GM12878 (cell line): ENCODE measurements around the gene TRMT1. TPM values are rescaled to one million over a fixed set of nuclear protein-coding genes. Genes with fewer than 3 reads are reported as not detected.
A peak's percentile ranks its signal among the peaks of the same experiment; 100 is the strongest.

Source experiments
- CBX5 ChIP-seq: sonication (generic); IDR thresholded peaks from 2 replicates; pipeline ENCODE4 v1.6.1; 2016; ENCODE audit warnings: low read depth, moderate library complexity, mild to moderate bottlenecking, inconsistent platforms
- DPF2 ChIP-seq: fragments of 450-650 bp; IDR thresholded peaks from 2 replicates; pipeline ENCODE4 v1.6.1; 2017; ENCODE audit warnings: mild to moderate bottlenecking
- EGR1 ChIP-seq, 2 experiments: IDR thresholded peaks; 1 replicate in 1 of 2; 2 replicates in 1 of 2; pipeline ENCODE4 v1.6.1; 2011 to 2012; ENCODE audit warnings: low read depth in 2 of 2, low read length in 2 of 2, borderline replicate concordance in 1 of 2, mild to moderate bottlenecking in 1 of 2, moderate library complexity in 1 of 2
- JUND ChIP-seq: IDR thresholded peaks from 2 replicates; pipeline ENCODE4 v1.6.1; 2012; ENCODE audit warnings: low read depth, mild to moderate bottlenecking, low read length, improper control_type of control experiment, moderate library complexity
- MTA2 ChIP-seq: fragments of 450-650 bp; IDR thresholded peaks from 2 replicates; pipeline ENCODE4 v1.6.1; 2016; ENCODE audit warnings: low read depth, mild to moderate bottlenecking, moderate library complexity
- SP1 ChIP-seq: IDR thresholded peaks from one replicate; pipeline ENCODE4 v1.6.1; 2011; ENCODE audit warnings: low read depth, low read length
- SREBF1 ChIP-seq: IDR thresholded peaks from 2 replicates; pipeline ENCODE4 v1.6.1; 2012; ENCODE audit warnings: mild to moderate bottlenecking, low read length
- SRF ChIP-seq, 2 experiments: IDR thresholded peaks; 2 replicates each; pipeline ENCODE4 v1.6.1; 2011; ENCODE audit warnings: low read depth in 2 of 2, low read length in 2 of 2, mild to moderate bottlenecking in 1 of 2, moderate library complexity in 1 of 2
- TBL1XR1 ChIP-seq: IDR thresholded peaks from 2 replicates; pipeline ENCODE4 v1.6.1; 2012; ENCODE audit warnings: low read depth, low read length, improper control_type of control experiment
- ZNF217 ChIP-seq: fragments of 450-650 bp; IDR thresholded peaks from 2 replicates; pipeline ENCODE4 v1.6.1; 2017; ENCODE audit warnings: antibody characterized with exemption, mild to moderate bottlenecking
- polyA plus RNA-seq, 11 experiments: library from polyadenylated mRNA; depleted of rRNA in 4 of 11; unstranded in 6 of 11; stranded (reverse) in 5 of 11; fragments of >200 nt; fragmentation: Nextera tagmentation in 4 of 11; fragmentation: Illumina TruSeq in 1 of 11; extraction: Ambion mirVana in 4 of 11; extraction: Trizol in 1 of 11; gene quantifications; 1 replicate in 1 of 11; 2 replicates in 10 of 11; pipeline versions ENCODE4 v1.2.1 to v1.2.3, GENCODE V29; 2011 to 2016; ENCODE audit warnings: inconsistent platforms in 2 of 11, missing spikeins in 2 of 11, low read depth in 1 of 11
- total RNA-seq, 4 experiments: library from RNA; depleted of rRNA in 3 of 4; stranded (reverse); fragments of >200 nt in 3 of 4; fragmentation: Illumina TruSeq in 1 of 4; extraction: Trizol in 1 of 4; gene quantifications; 2 replicates each; pipeline versions ENCODE4 v1.2.1 to v1.2.3, GENCODE V29; 2013 to 2021
- TF ChIP-seq, protein P1 (sequence below): fragments of 450-650 bp; formaldehyde crosslinking; IDR thresholded peaks from 2 replicates; pipeline ENCODE4 v1.4.0; 2020; ENCODE audit warnings: mild to moderate bottlenecking, moderate library complexity
- TF ChIP-seq, protein P2 (sequence below): fragments of 450-650 bp; IDR thresholded peaks from 2 replicates; pipeline ENCODE4 v1.6.1; 2016; ENCODE audit warnings: mild to moderate bottlenecking
- TF ChIP-seq, protein P3 (sequence below): IDR thresholded peaks from 2 replicates; pipeline ENCODE4 v1.6.1; 2012; ENCODE audit warnings: low read length, inconsistent platforms
- TF ChIP-seq, protein P4 (sequence below): fragments of 450-650 bp; IDR thresholded peaks from 2 replicates; pipeline ENCODE4 v1.6.1; 2018; ENCODE audit warnings: mild to moderate bottlenecking, low read depth, moderate library complexity; ENCODE audit not compliant: partially characterized antibody
- TF ChIP-seq, protein P5 (sequence below): IDR thresholded peaks from 2 replicates; pipeline ENCODE4 v1.6.1; 2011; ENCODE audit warnings: borderline replicate concordance, low read depth, mild to moderate bottlenecking, moderate library complexity, low read length; ENCODE audit not compliant: insufficient read depth, poor library complexity, severe bottlenecking
- TF ChIP-seq, protein P6 (sequence below): IDR thresholded peaks from 2 replicates; pipeline ENCODE4 v1.6.1; 2011; ENCODE audit warnings: borderline replicate concordance, low read depth, mild to moderate bottlenecking, moderate library complexity, mixed read lengths, low read length; ENCODE audit not compliant: insufficient read depth; ENCODE audit errors: extremely low read length

The TRMT1 gene
- total and polyA plus RNA-seq, 10 of the 15 experiments (the other 5 are each of a cell fraction or from before 2014, with no cell fraction given): 3.4 to 68.8 (median 34.8) TPM

DNA sequence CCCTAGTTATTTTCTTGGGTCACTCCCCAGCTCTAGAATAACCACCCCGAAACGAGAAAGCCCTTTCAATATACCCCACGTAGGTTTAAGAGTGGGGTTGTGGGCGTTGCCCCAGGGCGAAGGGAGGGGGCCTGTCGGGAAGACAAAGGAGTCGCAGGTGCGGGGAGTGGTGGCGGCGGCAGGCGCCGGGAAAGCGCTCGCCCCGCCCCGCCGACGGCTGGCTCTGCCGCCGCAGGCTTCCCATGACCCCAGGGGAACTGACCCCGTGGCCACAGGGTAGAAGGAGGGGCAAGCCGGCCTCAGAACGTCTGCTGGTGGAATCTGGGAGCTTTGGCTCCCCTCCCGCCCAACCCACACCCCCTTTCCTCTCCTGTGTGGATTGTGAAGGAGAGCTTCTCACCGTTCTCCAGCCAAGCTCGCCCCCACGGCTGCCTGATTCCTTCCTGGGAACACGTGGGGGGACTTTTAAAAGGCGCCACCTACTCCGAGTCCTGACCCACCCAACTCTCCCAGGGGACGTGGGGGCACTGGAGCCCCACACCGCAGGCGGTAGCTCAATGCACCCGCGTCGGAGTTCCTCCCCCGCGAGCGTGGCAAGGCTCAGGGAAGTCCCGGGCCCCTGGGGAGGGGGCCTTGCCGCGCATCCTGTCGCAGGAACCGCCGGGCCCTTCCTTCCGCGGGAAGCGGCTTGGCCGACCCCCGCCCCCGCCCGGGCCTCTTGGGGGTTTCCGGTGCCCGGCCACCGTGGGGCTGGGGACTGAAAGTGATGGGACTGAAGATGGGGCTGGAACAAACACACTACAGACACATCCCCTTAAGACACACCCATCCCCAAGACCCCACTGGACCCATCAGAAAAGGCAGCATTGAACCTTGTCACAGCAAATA, 39.2 kb upstream of the TRMT1 start (continued):
- peak; percentile 70; the same call in 1 of the 2 replicates for TF ChIP-seq MTA2
- TF ChIP-seq, protein P1, sequence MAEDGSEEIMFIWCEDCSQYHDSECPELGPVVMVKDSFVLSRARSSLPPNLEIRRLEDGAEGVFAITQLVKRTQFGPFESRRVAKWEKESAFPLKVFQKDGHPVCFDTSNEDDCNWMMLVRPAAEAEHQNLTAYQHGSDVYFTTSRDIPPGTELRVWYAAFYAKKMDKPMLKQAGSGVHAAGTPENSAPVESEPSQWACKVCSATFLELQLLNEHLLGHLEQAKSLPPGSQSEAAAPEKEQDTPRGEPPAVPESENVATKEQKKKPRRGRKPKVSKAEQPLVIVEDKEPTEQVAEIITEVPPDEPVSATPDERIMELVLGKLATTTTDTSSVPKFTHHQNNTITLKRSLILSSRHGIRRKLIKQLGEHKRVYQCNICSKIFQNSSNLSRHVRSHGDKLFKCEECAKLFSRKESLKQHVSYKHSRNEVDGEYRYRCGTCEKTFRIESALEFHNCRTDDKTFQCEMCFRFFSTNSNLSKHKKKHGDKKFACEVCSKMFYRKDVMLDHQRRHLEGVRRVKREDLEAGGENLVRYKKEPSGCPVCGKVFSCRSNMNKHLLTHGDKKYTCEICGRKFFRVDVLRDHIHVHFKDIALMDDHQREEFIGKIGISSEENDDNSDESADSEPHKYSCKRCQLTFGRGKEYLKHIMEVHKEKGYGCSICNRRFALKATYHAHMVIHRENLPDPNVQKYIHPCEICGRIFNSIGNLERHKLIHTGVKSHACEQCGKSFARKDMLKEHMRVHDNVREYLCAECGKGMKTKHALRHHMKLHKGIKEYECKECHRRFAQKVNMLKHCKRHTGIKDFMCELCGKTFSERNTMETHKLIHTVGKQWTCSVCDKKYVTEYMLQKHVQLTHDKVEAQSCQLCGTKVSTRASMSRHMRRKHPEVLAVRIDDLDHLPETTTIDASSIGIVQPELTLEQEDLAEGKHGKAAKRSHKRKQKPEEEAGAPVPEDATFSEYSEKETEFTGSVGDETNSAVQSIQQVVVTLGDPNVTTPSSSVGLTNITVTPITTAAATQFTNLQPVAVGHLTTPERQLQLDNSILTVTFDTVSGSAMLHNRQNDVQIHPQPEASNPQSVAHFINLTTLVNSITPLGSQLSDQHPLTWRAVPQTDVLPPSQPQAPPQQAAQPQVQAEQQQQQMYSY (CRISPR knock-in tag): no peak; the same call in 1 of the 2 replicates
- TF ChIP-seq, protein P2, sequence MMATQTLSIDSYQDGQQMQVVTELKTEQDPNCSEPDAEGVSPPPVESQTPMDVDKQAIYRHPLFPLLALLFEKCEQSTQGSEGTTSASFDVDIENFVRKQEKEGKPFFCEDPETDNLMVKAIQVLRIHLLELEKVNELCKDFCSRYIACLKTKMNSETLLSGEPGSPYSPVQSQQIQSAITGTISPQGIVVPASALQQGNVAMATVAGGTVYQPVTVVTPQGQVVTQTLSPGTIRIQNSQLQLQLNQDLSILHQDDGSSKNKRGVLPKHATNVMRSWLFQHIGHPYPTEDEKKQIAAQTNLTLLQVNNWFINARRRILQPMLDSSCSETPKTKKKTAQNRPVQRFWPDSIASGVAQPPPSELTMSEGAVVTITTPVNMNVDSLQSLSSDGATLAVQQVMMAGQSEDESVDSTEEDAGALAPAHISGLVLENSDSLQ: no peak
- TF ChIP-seq, protein P3, sequence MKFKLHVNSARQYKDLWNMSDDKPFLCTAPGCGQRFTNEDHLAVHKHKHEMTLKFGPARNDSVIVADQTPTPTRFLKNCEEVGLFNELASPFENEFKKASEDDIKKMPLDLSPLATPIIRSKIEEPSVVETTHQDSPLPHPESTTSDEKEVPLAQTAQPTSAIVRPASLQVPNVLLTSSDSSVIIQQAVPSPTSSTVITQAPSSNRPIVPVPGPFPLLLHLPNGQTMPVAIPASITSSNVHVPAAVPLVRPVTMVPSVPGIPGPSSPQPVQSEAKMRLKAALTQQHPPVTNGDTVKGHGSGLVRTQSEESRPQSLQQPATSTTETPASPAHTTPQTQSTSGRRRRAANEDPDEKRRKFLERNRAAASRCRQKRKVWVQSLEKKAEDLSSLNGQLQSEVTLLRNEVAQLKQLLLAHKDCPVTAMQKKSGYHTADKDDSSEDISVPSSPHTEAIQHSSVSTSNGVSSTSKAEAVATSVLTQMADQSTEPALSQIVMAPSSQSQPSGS: no peak
- TF ChIP-seq SP1: peak; percentile 84
- no peak for TF ChIP-seq SREBF1
- TF ChIP-seq CBX5: no peak
- TF ChIP-seq, protein P4, sequence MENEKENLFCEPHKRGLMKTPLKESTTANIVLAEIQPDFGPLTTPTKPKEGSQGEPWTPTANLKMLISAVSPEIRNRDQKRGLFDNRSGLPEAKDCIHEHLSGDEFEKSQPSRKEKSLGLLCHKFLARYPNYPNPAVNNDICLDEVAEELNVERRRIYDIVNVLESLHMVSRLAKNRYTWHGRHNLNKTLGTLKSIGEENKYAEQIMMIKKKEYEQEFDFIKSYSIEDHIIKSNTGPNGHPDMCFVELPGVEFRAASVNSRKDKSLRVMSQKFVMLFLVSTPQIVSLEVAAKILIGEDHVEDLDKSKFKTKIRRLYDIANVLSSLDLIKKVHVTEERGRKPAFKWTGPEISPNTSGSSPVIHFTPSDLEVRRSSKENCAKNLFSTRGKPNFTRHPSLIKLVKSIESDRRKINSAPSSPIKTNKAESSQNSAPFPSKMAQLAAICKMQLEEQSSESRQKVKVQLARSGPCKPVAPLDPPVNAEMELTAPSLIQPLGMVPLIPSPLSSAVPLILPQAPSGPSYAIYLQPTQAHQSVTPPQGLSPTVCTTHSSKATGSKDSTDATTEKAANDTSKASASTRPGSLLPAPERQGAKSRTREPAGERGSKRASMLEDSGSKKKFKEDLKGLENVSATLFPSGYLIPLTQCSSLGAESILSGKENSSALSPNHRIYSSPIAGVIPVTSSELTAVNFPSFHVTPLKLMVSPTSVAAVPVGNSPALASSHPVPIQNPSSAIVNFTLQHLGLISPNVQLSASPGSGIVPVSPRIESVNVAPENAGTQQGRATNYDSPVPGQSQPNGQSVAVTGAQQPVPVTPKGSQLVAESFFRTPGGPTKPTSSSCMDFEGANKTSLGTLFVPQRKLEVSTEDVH: no peak
- peak; percentile 39; the same call in 1 of the 2 replicates for TF ChIP-seq ZNF217
- TF ChIP-seq, protein P5, sequence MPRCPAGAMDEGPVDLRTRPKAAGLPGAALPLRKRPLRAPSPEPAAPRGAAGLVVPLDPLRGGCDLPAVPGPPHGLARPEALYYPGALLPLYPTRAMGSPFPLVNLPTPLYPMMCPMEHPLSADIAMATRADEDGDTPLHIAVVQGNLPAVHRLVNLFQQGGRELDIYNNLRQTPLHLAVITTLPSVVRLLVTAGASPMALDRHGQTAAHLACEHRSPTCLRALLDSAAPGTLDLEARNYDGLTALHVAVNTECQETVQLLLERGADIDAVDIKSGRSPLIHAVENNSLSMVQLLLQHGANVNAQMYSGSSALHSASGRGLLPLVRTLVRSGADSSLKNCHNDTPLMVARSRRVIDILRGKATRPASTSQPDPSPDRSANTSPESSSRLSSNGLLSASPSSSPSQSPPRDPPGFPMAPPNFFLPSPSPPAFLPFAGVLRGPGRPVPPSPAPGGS: peak; percentile 81
- TF ChIP-seq JUND: 0 out of 2 replicates have a peak, but pooled peaks have one; percentile 5
- peak in 1 of 2 experiments; percentile 99; a peak in 2 of 3 replicates for TF ChIP-seq EGR1 (IDR thresholded peaks at IDR 0.05; ENCODE audit: borderline replicate concordance in 1 of 2, low read depth in 2 of 2, low read length in 2 of 2)
- TF ChIP-seq, protein P6, sequence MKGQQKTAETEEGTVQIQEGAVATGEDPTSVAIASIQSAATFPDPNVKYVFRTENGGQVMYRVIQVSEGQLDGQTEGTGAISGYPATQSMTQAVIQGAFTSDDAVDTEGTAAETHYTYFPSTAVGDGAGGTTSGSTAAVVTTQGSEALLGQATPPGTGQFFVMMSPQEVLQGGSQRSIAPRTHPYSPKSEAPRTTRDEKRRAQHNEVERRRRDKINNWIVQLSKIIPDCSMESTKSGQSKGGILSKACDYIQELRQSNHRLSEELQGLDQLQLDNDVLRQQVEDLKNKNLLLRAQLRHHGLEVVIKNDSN: no peak
- TF ChIP-seq SRF (IDR thresholded peaks at IDR 0.05; ENCODE audit: low read depth in 2 of 2, low read length in 2 of 2): 0 out of 4 replicates have a peak, but pooled peaks of 1 of the 2 experiments have one; percentile 18
- peak; percentile 96 for TF ChIP-seq DPF2
- peak; percentile 98; the same call in 1 of the 2 replicates for TF ChIP-seq TBL1XR1
